ENCODE measurements around the gene ARF3. TPM values are rescaled to one million over a fixed set of nuclear protein-coding genes. Genes with fewer than 3 reads are reported as not detected.

Gene ARF3
- total and polyA plus RNA-seq, 2 donors (not counting 3 experiments of a cell fraction or from before 2014, with no cell fraction given), result 149 to 172 TPM

DNA sequence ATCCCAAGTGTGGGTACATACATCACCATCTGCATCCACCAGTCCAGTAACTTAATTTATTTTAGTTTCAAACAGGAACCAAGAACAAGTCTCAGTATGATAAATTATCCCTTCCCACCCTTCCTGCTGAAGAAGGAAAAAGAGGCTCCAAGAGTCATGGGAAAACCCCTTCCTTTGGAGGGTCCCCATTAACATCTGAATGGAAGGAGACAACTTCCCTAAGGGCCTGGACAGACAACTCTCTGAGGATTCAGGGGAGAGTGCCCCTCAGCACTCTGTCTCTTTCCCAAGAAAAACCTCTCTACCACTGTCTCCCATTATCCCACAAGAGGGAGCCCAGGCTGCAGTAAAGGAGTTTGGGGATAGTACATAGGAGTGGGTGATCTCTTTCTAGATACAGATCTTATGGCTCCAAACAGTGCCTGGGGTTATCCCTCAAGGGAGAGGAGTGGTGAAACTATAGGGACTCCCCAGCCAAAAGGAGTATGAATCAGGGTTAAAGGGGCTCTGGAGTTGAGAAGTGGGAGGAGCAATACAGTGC is 8.1 kb upstream of the ARF3 start:
- Histone ChIP-seq H3K27me3 (ENCODE audit: control insufficient read depth in 2 of 2, insufficient read depth in 2 of 2, low read length in 2 of 2) (peaks cover 24 to 25% of the 10 kb centered on the region in 2 experiments), H3K4me2 (ENCODE audit: insufficient read depth, low read length) (no peak overlapping the region), H2AFZ (ENCODE audit: low read depth, low read length) (no peak overlapping the region), H3K36me3 (ENCODE audit: control insufficient read depth in 2 of 2, extremely low read depth in 1 of 2, insufficient read depth in 2 of 2, low read length in 2 of 2) (no peaks in the 10 kb centered on the region), H3K27ac (ENCODE audit: insufficient read depth, low read depth, low read length) (no peak overlapping the region), H3K4me3 (replicated peaks in 1 of 3; ENCODE audit: insufficient read depth in 1 of 3, low read depth in 1 of 3, low read length in 3 of 3) (no peak overlapping the region), H3K9ac (replicated peaks; ENCODE audit: extremely low read depth, insufficient read depth, low read length) (no peak overlapping the region), H4K20me1 (replicated peaks; ENCODE audit: control insufficient read depth, extremely low read depth, insufficient read depth, low read length) (no peaks in the 10 kb centered on the region), H3K4me1 (ENCODE audit: control insufficient read depth, extremely low read depth, insufficient read depth, low read length) (peaks cover 16% of the 10 kb centered on the region), H3K79me2 (ENCODE audit: control insufficient read depth, insufficient read depth, low read length) (no peaks in the 10 kb centered on the region), H3K9me3 (replicated peaks; ENCODE audit: control insufficient read depth, insufficient read depth, low read length) (no peaks in the 10 kb centered on the region), H3K9me1 (replicated peaks; ENCODE audit: control insufficient read depth, extremely low read depth, insufficient read depth, low read length) (no peaks in the 10 kb centered on the region)
- CTCF ChIA-PET, result interaction anchor here (2.8 to 5.2 kb wide), 2 partner anchors 13 to 23 kb away, joined by 29 to 58 read pairs; partner anchors contain the start of gene WNT1
- intact Hi-C loops (cut with micrococcal nuclease) (no loop called here), dilution Hi-C loops (cut with MboI; ENCODE audit: extremely low pct_ligation_motif_present, low sequenced_read_pairs) (no loop called here)
- POLR2A ChIA-PET, result no interaction called here
- FAIRE-seq (no peak), DNase-seq (ENCODE audit: low read depth, low spot score) (no peak)
- TF ChIP-seq POLR2A (IDR thresholded peaks at IDR 0.05; ENCODE audit: low read depth, low read length) (no peak), EZH2 (IDR thresholded peaks at IDR 0.05; ENCODE audit: borderline replicate concordance, low read depth, low read length, severe bottlenecking) (no peak)
- TF ChIP-seq, protein P1, sequence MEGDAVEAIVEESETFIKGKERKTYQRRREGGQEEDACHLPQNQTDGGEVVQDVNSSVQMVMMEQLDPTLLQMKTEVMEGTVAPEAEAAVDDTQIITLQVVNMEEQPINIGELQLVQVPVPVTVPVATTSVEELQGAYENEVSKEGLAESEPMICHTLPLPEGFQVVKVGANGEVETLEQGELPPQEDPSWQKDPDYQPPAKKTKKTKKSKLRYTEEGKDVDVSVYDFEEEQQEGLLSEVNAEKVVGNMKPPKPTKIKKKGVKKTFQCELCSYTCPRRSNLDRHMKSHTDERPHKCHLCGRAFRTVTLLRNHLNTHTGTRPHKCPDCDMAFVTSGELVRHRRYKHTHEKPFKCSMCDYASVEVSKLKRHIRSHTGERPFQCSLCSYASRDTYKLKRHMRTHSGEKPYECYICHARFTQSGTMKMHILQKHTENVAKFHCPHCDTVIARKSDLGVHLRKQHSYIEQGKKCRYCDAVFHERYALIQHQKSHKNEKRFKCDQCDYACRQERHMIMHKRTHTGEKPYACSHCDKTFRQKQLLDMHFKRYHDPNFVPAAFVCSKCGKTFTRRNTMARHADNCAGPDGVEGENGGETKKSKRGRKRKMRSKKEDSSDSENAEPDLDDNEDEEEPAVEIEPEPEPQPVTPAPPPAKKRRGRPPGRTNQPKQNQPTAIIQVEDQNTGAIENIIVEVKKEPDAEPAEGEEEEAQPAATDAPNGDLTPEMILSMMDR (IDR thresholded peaks at IDR 0.05; ENCODE audit: extremely low read depth in 1 of 2, insufficient read depth in 1 of 2, low read depth in 1 of 2, low read length in 2 of 2), result peak in 1 of 2 donors; percentile 16
- BruUV-seq (replicated peaks), result no TSS peak

DNA sequence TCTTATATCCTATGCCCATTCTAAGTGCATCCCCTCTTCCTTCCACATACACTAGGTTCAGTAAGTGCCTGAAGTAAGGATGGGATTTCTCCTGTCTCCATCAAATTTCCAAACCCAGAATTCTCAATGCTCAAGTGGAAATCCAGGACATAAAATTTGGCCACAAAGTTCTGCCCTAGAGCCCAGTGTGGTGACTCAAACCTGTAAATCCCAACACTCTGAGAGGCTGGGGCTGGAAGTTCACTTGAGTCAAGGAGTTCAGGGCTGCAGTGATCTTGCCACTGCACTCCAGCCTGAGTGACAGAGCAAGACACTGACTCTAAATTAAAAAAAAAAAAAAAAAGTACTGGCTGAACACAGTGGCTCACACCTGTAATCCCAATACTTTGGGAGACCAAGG is 4.5 kb upstream of the ARF3 start:
- TF ChIP-seq GATA2 (IDR thresholded peaks at IDR 0.05; ENCODE audit: insufficient read depth, insufficient read length, low read depth, low read length) (no peak), POLR2A (IDR thresholded peaks at IDR 0.05; ENCODE audit: low read depth, low read length) (no peak), FOS (IDR thresholded peaks at IDR 0.05; ENCODE audit: borderline replicate concordance, insufficient read depth, low read length) (no peak), MYC (IDR thresholded peaks at IDR 0.05; ENCODE audit: low read depth, low read length) (no peak), JUN (IDR thresholded peaks at IDR 0.05; ENCODE audit: borderline replicate concordance, insufficient read depth, insufficient read length, low read depth) (no peak), POLR2AphosphoS5 (IDR thresholded peaks at IDR 0.05; ENCODE audit: insufficient read depth, low read depth, low read length) (no peak), EZH2 (IDR thresholded peaks at IDR 0.05; ENCODE audit: borderline replicate concordance, low read depth, low read length, severe bottlenecking) (no peak)
- TF ChIP-seq, protein P2, sequence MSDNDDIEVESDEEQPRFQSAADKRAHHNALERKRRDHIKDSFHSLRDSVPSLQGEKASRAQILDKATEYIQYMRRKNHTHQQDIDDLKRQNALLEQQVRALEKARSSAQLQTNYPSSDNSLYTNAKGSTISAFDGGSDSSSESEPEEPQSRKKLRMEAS (IDR thresholded peaks at IDR 0.05; ENCODE audit: insufficient read depth, insufficient read length), result no peak
- TF ChIP-seq, protein P1 (IDR thresholded peaks at IDR 0.05; ENCODE audit: extremely low read depth in 1 of 2, insufficient read depth in 1 of 2, low read depth in 1 of 2, low read length in 2 of 2), result no peak
- Histone ChIP-seq H3K27ac (ENCODE audit: insufficient read depth, low read depth, low read length) (no peak overlapping the region), H3K4me3 (replicated peaks in 1 of 3; ENCODE audit: insufficient read depth in 1 of 3, low read depth in 1 of 3, low read length in 3 of 3) (no peak overlapping the region), H3K79me2 (ENCODE audit: control insufficient read depth, insufficient read depth, low read length) (peaks cover 4% of the 10 kb centered on the region), H3K4me2 (ENCODE audit: insufficient read depth, low read length) (peak overlapping the region; percentile 42), H3K36me3 (ENCODE audit: control insufficient read depth in 2 of 2, extremely low read depth in 1 of 2, insufficient read depth in 2 of 2, low read length in 2 of 2) (no peaks in the 10 kb centered on the region), H3K9me3 (replicated peaks; ENCODE audit: control insufficient read depth, insufficient read depth, low read length) (no peaks in the 10 kb centered on the region), H3K27me3 (ENCODE audit: control insufficient read depth in 2 of 2, insufficient read depth in 2 of 2, low read length in 2 of 2) (peaks cover 5 to 9% of the 10 kb centered on the region in 2 experiments), H3K4me1 (ENCODE audit: control insufficient read depth, extremely low read depth, insufficient read depth, low read length) (peaks cover 20% of the 10 kb centered on the region), H3K9ac (replicated peaks; ENCODE audit: extremely low read depth, insufficient read depth, low read length) (no peak overlapping the region), H4K20me1 (replicated peaks; ENCODE audit: control insufficient read depth, extremely low read depth, insufficient read depth, low read length) (no peaks in the 10 kb centered on the region), H2AFZ (ENCODE audit: low read depth, low read length) (no peak overlapping the region), H3K9me1 (replicated peaks; ENCODE audit: control insufficient read depth, extremely low read depth, insufficient read depth, low read length) (no peaks in the 10 kb centered on the region)
- FAIRE-seq (no peak), DNase-seq (ENCODE audit: low read depth, low spot score) (no peak)
- ChIA-PET POLR2A (no interaction called here), CTCF (interaction anchor here (1.1 to 2.6 kb wide), 7 partner anchors 10 to 109 kb away, joined by 3 to 16 read pairs (median 8); partner anchors contain the start of genes WNT1 and WNT10B)
- dilution Hi-C loops (cut with MboI; ENCODE audit: extremely low pct_ligation_motif_present, low sequenced_read_pairs) (no loop called here), intact Hi-C loops (cut with micrococcal nuclease) (no loop called here)
- BruUV-seq (replicated peaks), result no TSS peak

Data from endothelial cell of umbilical vein (primary cell).